ENCODE data around the gene MRPL38.
"Not testable (repeated sequence)": the region's sequence is repeated elsewhere in the genome, so short reads cannot be mapped to it uniquely, and the experiment has no call there.

Gene MRPL38

GRCh38 chr17:75872434-75873351, 32.0 kb downstream of the MRPL38 start:
- WGBS, 2 donors (ENCODE audit: extremely low coverage in 2 of 2, insufficient read length in 2 of 2, insufficient replicate concordance in 1 of 2), result no CpG with 5 or more reads among the region's 13 CpGs
- no peaks in the 10 kb centered on the region for H3K79me1 ChIP-seq (ENCODE audit: low read depth, low read length)
- no peak overlapping the region for H2BK12ac ChIP-seq (ENCODE audit: low read length)

GRCh38 chr17:75870228-75870627, 34.5 kb downstream of the MRPL38 start:
- not testable (repeated sequence) for H2BK120ac ChIP-seq (ENCODE audit: low read depth, low read length); DNase-seq (ENCODE audit: low spot score); H3K27ac ChIP-seq (replicated peaks; ENCODE audit: low read length); H3K4ac ChIP-seq (ENCODE audit: low read length); H3K9ac ChIP-seq (ENCODE audit: low read depth, low read length, poor library complexity); H3K18ac ChIP-seq (ENCODE audit: low read length); H2AK5ac ChIP-seq (ENCODE audit: low read depth, low read length); H3K4me3 ChIP-seq (ENCODE audit: low read length in 2 of 2); H4K8ac ChIP-seq (ENCODE audit: low read depth, low read length); H2BK12ac ChIP-seq (ENCODE audit: low read length); H3K4me2 ChIP-seq (ENCODE audit: insufficient read depth, low read length, poor library complexity, severe bottlenecking); H2BK5ac ChIP-seq (ENCODE audit: low read length); H3K79me1 ChIP-seq (ENCODE audit: low read depth, low read length); H3K9me3 ChIP-seq (replicated peaks in 1 of 2; ENCODE audit: control insufficient read depth in 2 of 2, insufficient read depth in 1 of 2, low read depth in 1 of 2, low read length in 2 of 2); H3K23ac ChIP-seq (ENCODE audit: low read depth, low read length, poor library complexity); H4K91ac ChIP-seq (ENCODE audit: low read depth, low read length, poor library complexity); H3K36me3 ChIP-seq (replicated peaks in 1 of 2; ENCODE audit: control insufficient read depth in 2 of 2, insufficient read depth in 2 of 2, low read length in 2 of 2); H3K14ac ChIP-seq (ENCODE audit: low read length)
- no CpG with 5 or more reads among the region's 10 CpGs for WGBS, 2 donors (ENCODE audit: extremely low coverage in 2 of 2, insufficient read length in 2 of 2, insufficient replicate concordance in 1 of 2)
- H2AFZ ChIP-seq (ENCODE audit: low read length), result peak overlapping the region; percentile 82
- peaks cover 4 to 17% of the 10 kb centered on the region in 2 donors for H3K4me1 ChIP-seq (ENCODE audit: control insufficient read depth in 2 of 2, insufficient read depth in 1 of 2, low read depth in 1 of 2, low read length in 2 of 2)
- peak overlapping the region; percentile 15 for H2BK15ac ChIP-seq (ENCODE audit: low read length)
- H3K27me3 ChIP-seq (ENCODE audit: control insufficient read depth in 3 of 3, insufficient read depth in 3 of 3, low read depth in 1 of 3, low read length in 3 of 3), result peaks cover 0 to 17% (median 0%) of the 10 kb centered on the region in 3 experiments

More at GRCh38 chr17:75872434-75873351, 32.0 kb downstream of the MRPL38 start:
- Histone ChIP-seq H3K4me3 (ENCODE audit: low read length in 2 of 2) (no peak overlapping the region), H2BK15ac (ENCODE audit: low read length) (peak overlapping the region; percentile 78), H3K27me3 (ENCODE audit: control insufficient read depth in 3 of 3, insufficient read depth in 3 of 3, low read depth in 1 of 3, low read length in 3 of 3) (peaks cover 9 to 42% (median 20%) of the 10 kb centered on the region in 3 experiments), H4K8ac (ENCODE audit: low read depth, low read length) (peak overlapping the region; percentile 19), H2AFZ (ENCODE audit: low read length) (no peak overlapping the region), H3K36me3 (replicated peaks in 1 of 2; ENCODE audit: control insufficient read depth in 2 of 2, insufficient read depth in 2 of 2, low read length in 2 of 2) (no peaks in the 10 kb centered on the region), H3K9me3 (replicated peaks in 1 of 2; ENCODE audit: control insufficient read depth in 2 of 2, insufficient read depth in 1 of 2, low read depth in 1 of 2, low read length in 2 of 2) (no peaks in the 10 kb centered on the region), H3K4me1 (ENCODE audit: control insufficient read depth in 2 of 2, insufficient read depth in 1 of 2, low read depth in 1 of 2, low read length in 2 of 2) (peaks cover 8 to 18% of the 10 kb centered on the region in 2 donors), H4K91ac (ENCODE audit: low read depth, low read length, poor library complexity) (no peak overlapping the region), H2BK120ac (ENCODE audit: low read depth, low read length) (no peak overlapping the region), H3K9ac (ENCODE audit: low read depth, low read length, poor library complexity) (no peak overlapping the region), H3K27ac (replicated peaks; ENCODE audit: low read length) (no peak overlapping the region), H3K4ac (ENCODE audit: low read length) (no peak overlapping the region), H3K23ac (ENCODE audit: low read depth, low read length, poor library complexity) (peak overlapping the region; percentile 3), H2BK5ac (ENCODE audit: low read length) (peak overlapping the region; percentile 93), H2AK5ac (ENCODE audit: low read depth, low read length) (peak overlapping the region; percentile 74), H3K14ac (ENCODE audit: low read length) (no peak overlapping the region), H3K4me2 (ENCODE audit: insufficient read depth, low read length, poor library complexity, severe bottlenecking) (no peak overlapping the region), H3K18ac (ENCODE audit: low read length) (peak overlapping the region; percentile 44)
- no peak for DNase-seq (ENCODE audit: low spot score)

- Histone ChIP-seq H2BK12ac (ENCODE audit: low read length) (peak overlapping the region; percentile 36), H3K4ac (ENCODE audit: low read length) (no peak overlapping the region), H2BK120ac (ENCODE audit: low read depth, low read length) (no peak overlapping the region), H3K9ac (ENCODE audit: low read depth, low read length, poor library complexity) (no peak overlapping the region), H3K27ac (replicated peaks; ENCODE audit: low read length) (no peak overlapping the region), H3K18ac (ENCODE audit: low read length) (peak overlapping the region; percentile 56), H3K36me3 (replicated peaks in 1 of 2; ENCODE audit: control insufficient read depth in 2 of 2, insufficient read depth in 2 of 2, low read length in 2 of 2) (no peaks in the 10 kb centered on the region), H4K8ac (ENCODE audit: low read depth, low read length) (peak overlapping the region; percentile 45), H3K23ac (ENCODE audit: low read depth, low read length, poor library complexity) (no peak overlapping the region), H3K4me3 (ENCODE audit: low read length in 2 of 2) (no peak overlapping the region), H3K9me3 (replicated peaks in 1 of 2; ENCODE audit: control insufficient read depth in 2 of 2, insufficient read depth in 1 of 2, low read depth in 1 of 2, low read length in 2 of 2) (no peaks in the 10 kb centered on the region), H3K79me1 (ENCODE audit: low read depth, low read length) (no peaks in the 10 kb centered on the region), H3K14ac (ENCODE audit: low read length) (peak overlapping the region; percentile 91), H3K4me1 (ENCODE audit: control insufficient read depth in 2 of 2, insufficient read depth in 1 of 2, low read depth in 1 of 2, low read length in 2 of 2) (peaks cover 7 to 24% of the 10 kb centered on the region in 2 donors), H2BK5ac (ENCODE audit: low read length) (no peak overlapping the region), H3K4me2 (ENCODE audit: insufficient read depth, low read length, poor library complexity, severe bottlenecking) (no peak overlapping the region), H4K91ac (ENCODE audit: low read depth, low read length, poor library complexity) (no peak overlapping the region), H2AK5ac (ENCODE audit: low read depth, low read length) (peak overlapping the region; percentile 64), H3K27me3 (ENCODE audit: control insufficient read depth in 3 of 3, insufficient read depth in 3 of 3, low read depth in 1 of 3, low read length in 3 of 3) (peaks cover 0 to 10% (median 0%) of the 10 kb centered on the region in 3 experiments), H2AFZ (ENCODE audit: low read length) (peak overlapping the region; percentile 82), H2BK15ac (ENCODE audit: low read length) (peak overlapping the region; percentile 15)
- no CpG with 5 or more reads among the region's 23 CpGs for WGBS, 2 donors (ENCODE audit: extremely low coverage in 2 of 2, insufficient read length in 2 of 2, insufficient replicate concordance in 1 of 2)
- no peak for DNase-seq (ENCODE audit: low spot score)
Observed at GRCh38 chr17:75869282-75870141, 35.2 kb downstream of the MRPL38 start.

All from neuronal stem cell (in vitro differentiated cells).